ENCODE measurements around the gene OR51T1. TPM values are rescaled to one million over a fixed set of nuclear protein-coding genes. Genes with fewer than 3 reads are reported as not detected.

Gene OR51T1
- total and polyA plus RNA-seq, 2 donors = not detected

GRCh38 chr11:4890279-4890678 lies 8.6 kb downstream of the OR51T1 start:
- no peak overlapping the region for H3K4me3 ChIP-seq (ENCODE audit: low read depth, low read length)
- no peak overlapping the region for H3K27ac ChIP-seq (ENCODE audit: low read depth)
- no peak for DNase-seq (ENCODE audit: extremely low spot score)
- WGBS = 90% methylated on average over 2 of the region's 2 CpGs
- no peaks in the 10 kb centered on the region for H3K4me1 ChIP-seq (ENCODE audit: insufficient read depth)
- H3K36me3 ChIP-seq (ENCODE audit: insufficient read depth) = no peaks in the 10 kb centered on the region

DNA sequence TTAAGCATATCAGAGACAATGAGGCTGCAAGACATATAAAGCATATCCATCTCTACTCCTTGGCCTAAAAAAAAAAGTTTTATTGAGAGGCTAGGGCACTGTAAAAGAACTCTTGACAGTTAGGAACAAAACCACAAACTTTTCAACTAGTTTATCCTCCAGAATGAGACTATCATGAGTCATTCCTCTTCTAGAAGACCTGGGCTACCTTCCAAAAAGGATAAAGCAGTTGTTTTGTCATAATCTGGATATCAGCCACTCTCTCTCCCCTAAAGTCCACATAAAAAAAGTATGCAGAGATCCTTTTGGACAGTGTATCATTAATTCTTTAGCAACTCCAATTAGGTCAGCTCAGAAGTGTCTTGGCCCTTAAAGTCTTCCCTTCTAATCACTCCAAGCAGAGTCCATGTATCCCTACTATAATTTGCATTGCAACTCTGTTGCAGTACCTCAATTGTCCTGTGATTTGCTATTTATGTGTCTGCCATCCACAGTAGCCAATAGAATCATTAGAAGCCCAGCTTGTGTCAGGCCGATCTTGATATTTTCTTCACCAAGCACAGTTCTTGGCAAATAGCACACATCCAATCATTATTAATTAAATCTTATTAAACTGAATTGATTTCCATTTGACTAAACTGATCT lies 10.4 kb downstream of the OR51T1 start:
- DNase-seq (ENCODE audit: extremely low spot score) = no peak
- H3K36me3 ChIP-seq (ENCODE audit: insufficient read depth) = no peaks in the 10 kb centered on the region
- H3K4me1 ChIP-seq (ENCODE audit: insufficient read depth) = no peaks in the 10 kb centered on the region
- no peak overlapping the region for H3K4me3 ChIP-seq (ENCODE audit: low read depth, low read length)
- WGBS = 90% methylated on average over 1 of the region's 1 CpG
- no peak overlapping the region for H3K27ac ChIP-seq (ENCODE audit: low read depth)

DNA sequence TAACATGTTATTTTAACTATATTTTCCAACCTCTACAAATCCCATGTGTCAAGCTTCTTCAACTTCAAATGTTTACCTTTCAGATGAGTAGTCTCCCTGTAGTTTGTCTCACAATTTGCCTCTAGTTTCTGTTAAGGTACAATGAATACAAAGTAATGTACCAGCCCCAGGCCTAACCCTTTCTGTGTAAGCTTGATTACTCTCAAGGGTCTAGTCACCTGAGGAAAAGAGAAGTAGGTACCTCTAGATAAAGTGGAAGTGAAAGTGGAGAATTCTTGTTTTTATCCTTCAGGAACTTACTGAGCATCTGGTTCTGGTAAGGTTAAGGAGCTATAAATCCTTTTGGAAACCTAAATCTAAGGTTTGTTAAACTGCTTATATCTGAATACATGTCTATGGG lies 21.8 kb downstream of the OR51T1 start, which contains the start of gene OR51A7:
TSS of gene OR51A7 (plus strand) at position 300 of the 400 bp plus-strand sequence. CDS start 3,587 bp downstream, outside the sequence.
- no peak within 1 kb of the TSS for H3K4me3 ChIP-seq (ENCODE audit: low read depth, low read length)
- DNase-seq (ENCODE audit: extremely low spot score) = no peak
- H3K36me3 ChIP-seq (ENCODE audit: insufficient read depth) = no peaks in the 10 kb centered on the region
- H3K4me1 ChIP-seq (ENCODE audit: insufficient read depth) = no peaks in the 10 kb centered on the region
- H3K27ac ChIP-seq (ENCODE audit: low read depth) = no peak within 1 kb of the TSS

GRCh38 chr11:4916581-4916980 lies 34.9 kb downstream of the OR51T1 start:
- H3K4me1 ChIP-seq (ENCODE audit: insufficient read depth) = no peaks in the 10 kb centered on the region
- no peaks in the 10 kb centered on the region for H3K36me3 ChIP-seq (ENCODE audit: insufficient read depth)
- H3K27ac ChIP-seq (ENCODE audit: low read depth) = no peak overlapping the region
- H3K4me3 ChIP-seq (ENCODE audit: low read depth, low read length) = no peak overlapping the region
- DNase-seq (ENCODE audit: extremely low spot score) = no peak

DNA sequence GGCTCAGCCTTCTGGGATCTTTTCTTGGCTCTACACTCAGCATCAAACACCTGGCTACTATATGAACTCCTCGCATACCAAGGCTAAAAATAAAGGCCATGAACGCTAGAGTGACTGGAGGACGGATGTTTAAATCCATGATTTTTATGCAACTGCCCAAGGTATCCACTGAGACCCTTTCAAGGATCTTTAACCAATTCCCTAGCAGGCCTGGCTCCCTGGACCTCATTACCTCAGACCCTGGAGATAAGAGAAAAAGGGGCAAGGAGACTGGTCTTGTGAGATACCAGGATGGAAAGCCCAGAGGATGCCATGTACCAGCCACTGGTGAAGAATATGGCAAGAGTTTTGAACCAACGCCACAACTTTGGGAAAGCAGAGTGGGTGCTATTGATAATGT lies 37.5 kb downstream of the OR51T1 start, which contains the start of gene OR51G2:
TSS of gene OR51G2 (minus strand) at position 101 of the 400 bp plus-strand sequence. CDS start 3,687 bp downstream, outside the sequence.
- no peak within 1 kb of the TSS for H3K4me3 ChIP-seq (ENCODE audit: low read depth, low read length)
- DNase-seq (ENCODE audit: extremely low spot score) = no peak
- H3K4me1 ChIP-seq (ENCODE audit: insufficient read depth) = no peaks in the 10 kb centered on the region
- no peak within 1 kb of the TSS for H3K27ac ChIP-seq (ENCODE audit: low read depth)
- H3K36me3 ChIP-seq (ENCODE audit: insufficient read depth) = no peaks in the 10 kb centered on the region
- WGBS = 85% methylated on average over 4 of the region's 4 CpGs

- H3K4me1 ChIP-seq (ENCODE audit: insufficient read depth) = no peaks in the 10 kb centered on the region
- H3K27ac ChIP-seq (ENCODE audit: low read depth) = no peak overlapping the region
- 77% methylated on average over 1 of the region's 1 CpG for WGBS
- no peaks in the 10 kb centered on the region for H3K36me3 ChIP-seq (ENCODE audit: insufficient read depth)
- no peak for DNase-seq (ENCODE audit: extremely low spot score)
- H3K4me3 ChIP-seq (ENCODE audit: low read depth, low read length) = no peak overlapping the region
Observed at GRCh38 chr11:4921796-4922195, 40.1 kb downstream of the OR51T1 start.

DNA sequence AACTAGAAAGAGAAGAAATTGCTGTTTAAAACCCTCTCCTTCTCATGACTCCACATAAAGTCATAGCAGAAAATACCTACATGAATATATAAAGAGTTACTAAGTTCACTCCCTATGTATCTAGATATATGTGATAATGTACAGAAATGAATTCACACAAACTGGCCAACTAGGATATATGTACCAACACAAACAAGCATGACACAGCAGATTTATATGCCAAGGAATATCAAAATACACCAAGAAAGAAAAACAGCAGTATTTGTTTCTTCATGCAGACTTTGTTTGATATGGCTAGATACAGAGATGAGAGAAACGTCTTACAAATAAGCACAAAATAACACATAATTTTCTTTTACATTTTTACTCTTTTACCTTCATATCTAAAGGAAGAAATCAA lies 40.6 kb downstream of the OR51T1 start:
- H3K4me3 ChIP-seq (ENCODE audit: low read depth, low read length) = no peak overlapping the region
- no peaks in the 10 kb centered on the region for H3K4me1 ChIP-seq (ENCODE audit: insufficient read depth)
- H3K27ac ChIP-seq (ENCODE audit: low read depth) = no peak overlapping the region
- WGBS = 57% methylated on average over 1 of the region's 1 CpG
- H3K36me3 ChIP-seq (ENCODE audit: insufficient read depth) = no peaks in the 10 kb centered on the region
- no peak for DNase-seq (ENCODE audit: extremely low spot score)

DNA sequence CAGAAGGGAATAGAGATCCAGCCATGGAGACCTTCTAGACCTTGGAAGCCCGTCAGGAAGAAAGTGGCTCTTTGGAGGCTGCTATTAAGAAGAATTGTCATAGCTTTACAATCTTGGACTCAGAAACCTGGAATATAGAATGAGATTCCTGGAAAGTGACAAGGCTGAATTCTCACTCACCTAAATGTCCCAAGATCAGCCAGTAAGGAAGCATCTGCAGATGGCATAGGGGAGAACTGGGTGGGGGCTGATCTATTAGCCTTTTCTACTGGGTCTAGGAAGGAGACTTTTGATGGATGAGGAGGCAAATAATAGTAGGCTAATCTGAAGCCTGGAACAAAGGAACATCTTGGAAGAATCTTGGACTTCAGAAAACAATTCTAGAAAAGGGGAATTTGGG lies 42.5 kb downstream of the OR51T1 start, which contains the start of gene OR51G1:
TSS of gene OR51G1 (minus strand) at position 101 of the 400 bp plus-strand sequence. CDS start at position 101, 0 bp downstream.
- no peaks in the 10 kb centered on the region for H3K4me1 ChIP-seq (ENCODE audit: insufficient read depth)
- 78% methylated on average over 1 of the region's 1 CpG for WGBS
- no peaks in the 10 kb centered on the region for H3K36me3 ChIP-seq (ENCODE audit: insufficient read depth)
- H3K4me3 ChIP-seq (ENCODE audit: low read depth, low read length) = no peak within 1 kb of the TSS
- no peak within 1 kb of the TSS for H3K27ac ChIP-seq (ENCODE audit: low read depth)
- no peak for DNase-seq (ENCODE audit: extremely low spot score)

- H3K4me3 ChIP-seq (ENCODE audit: low read depth, low read length) = no peak overlapping the region
- H3K27ac ChIP-seq (ENCODE audit: low read depth) = no peak overlapping the region
- H3K36me3 ChIP-seq (ENCODE audit: insufficient read depth) = no peaks in the 10 kb centered on the region
- no peaks in the 10 kb centered on the region for H3K4me1 ChIP-seq (ENCODE audit: insufficient read depth)
- DNase-seq (ENCODE audit: extremely low spot score) = no peak
Observed at GRCh38 chr11:4926608-4927007, 44.9 kb downstream of the OR51T1 start.

Other genes with a start within 250 kb of the OR51T1 start
- gene OR51D1, start 244.4 kb upstream of the OR51T1 start, total RNA-seq = not detected
- not detected for gene OR51D1, start 244.4 kb upstream of the OR51T1 start, polyA plus RNA-seq
- gene OR51E1, start 237.9 kb upstream of the OR51T1 start, total RNA-seq = 3.2 TPM
- gene OR51E1, start 237.9 kb upstream of the OR51T1 start, polyA plus RNA-seq = 0.65 TPM
- gene OR51E2, start 184.0 kb upstream of the OR51T1 start, total RNA-seq = 0.63 TPM
- gene OR51E2, start 184.0 kb upstream of the OR51T1 start, polyA plus RNA-seq = 0.63 TPM
- gene MMP26, start 177.1 kb upstream of the OR51T1 start, total RNA-seq = not detected
- gene MMP26, start 177.1 kb upstream of the OR51T1 start, polyA plus RNA-seq = not detected
- gene OR51F1, start 112.0 kb upstream of the OR51T1 start, total RNA-seq = not detected
- gene OR51F1, start 112.0 kb upstream of the OR51T1 start, polyA plus RNA-seq = not detected
- gene OR52R1, start 77.5 kb upstream of the OR51T1 start, total RNA-seq = not detected
- gene OR52R1, start 77.5 kb upstream of the OR51T1 start, polyA plus RNA-seq = not detected
- not detected for gene OR51F2, start 60.6 kb upstream of the OR51T1 start, total RNA-seq
- not detected for gene OR51F2, start 60.6 kb upstream of the OR51T1 start, polyA plus RNA-seq
- not detected for gene OR51S1, start 32.7 kb upstream of the OR51T1 start, total RNA-seq
- not detected for gene OR51S1, start 32.7 kb upstream of the OR51T1 start, polyA plus RNA-seq
- gene OR51A7, start 21.9 kb downstream of the OR51T1 start, total RNA-seq = not detected
- gene OR51A7, start 21.9 kb downstream of the OR51T1 start, polyA plus RNA-seq = not detected
- gene OR51G2, start 37.5 kb downstream of the OR51T1 start, total RNA-seq = not detected
- gene OR51G2, start 37.5 kb downstream of the OR51T1 start, polyA plus RNA-seq = not detected
- not detected for gene OR51G1, start 42.4 kb downstream of the OR51T1 start, total RNA-seq
- not detected for gene OR51G1, start 42.4 kb downstream of the OR51T1 start, polyA plus RNA-seq
- gene OR51A4, start 65.7 kb downstream of the OR51T1 start, total RNA-seq = not detected
- gene OR51A4, start 65.7 kb downstream of the OR51T1 start, polyA plus RNA-seq = not detected
- gene OR51A2, start 73.8 kb downstream of the OR51T1 start, total RNA-seq = not detected
- gene OR51A2, start 73.8 kb downstream of the OR51T1 start, polyA plus RNA-seq = not detected
- gene OR51L1, start 113.0 kb downstream of the OR51T1 start, total RNA-seq = not detected
- gene OR51L1, start 113.0 kb downstream of the OR51T1 start, polyA plus RNA-seq = not detected
- not detected for gene OR52J3, start 164.6 kb downstream of the OR51T1 start, total RNA-seq
- gene OR52J3, start 164.6 kb downstream of the OR51T1 start, polyA plus RNA-seq = not detected
- gene OR52E2, start 177.7 kb downstream of the OR51T1 start, total RNA-seq = not detected
- gene OR52E2, start 177.7 kb downstream of the OR51T1 start, polyA plus RNA-seq = not detected
- gene OR52E1, start 187.7 kb downstream of the OR51T1 start, total RNA-seq = not detected
- gene OR52E1, start 187.7 kb downstream of the OR51T1 start, polyA plus RNA-seq = not detected

Measured in urinary bladder (tissue), 4 donors.